Measurements from ENCODE around the gene THUMPD1. TPM values are rescaled to one million over a fixed set of nuclear protein-coding genes. Genes with fewer than 3 reads are reported as not detected.

Gene THUMPD1
- total RNA-seq, 1 experiment from 2014 or later: 33.9 TPM

GRCh38 chr16:20766294-20766693, 24.7 kb upstream of the THUMPD1 start:
- POLR2A ChIA-PET: no interaction called here

More at GRCh38 chr16:20766294-20766693, 24.7 kb upstream of the THUMPD1 start:
- no TSS peak for BruUV-seq (replicated peaks)
- DNase-seq (ENCODE audit: low read depth, low spot score) (no peak), ATAC-seq (no peak)
- Histone ChIP-seq H3K27me3 (ENCODE audit: insufficient read depth, low read length) (no peaks in the 10 kb centered on the region), H3K4me3 (replicated peaks in 1 of 2; ENCODE audit: low read depth in 1 of 2, low read length in 2 of 2) (no peak overlapping the region), H3K9ac (ENCODE audit: low read length) (no peak overlapping the region), H2AFZ (ENCODE audit: low read depth, low read length, poor library complexity, severe bottlenecking) (no peak overlapping the region), H4K20me1 (ENCODE audit: insufficient read depth) (no peaks in the 10 kb centered on the region), H3K9me2 (ENCODE audit: insufficient read depth) (no peaks in the 10 kb centered on the region), H3K36me3 (ENCODE audit: control insufficient read depth in 1 of 2, insufficient read depth in 2 of 2, low read length in 2 of 2) (no peaks in the 10 kb centered on the region), H3K4me1 (ENCODE audit: control insufficient read depth in 1 of 2, insufficient read depth in 2 of 2, low read length in 2 of 2) (peaks cover 10 to 12% of the 10 kb centered on the region in 2 experiments), H3K27ac (ENCODE audit: low read depth, low read length) (no peak overlapping the region), H3K4me2 (ENCODE audit: low read length) (no peak overlapping the region), H3K79me2 (ENCODE audit: insufficient read depth, low read length) (no peaks in the 10 kb centered on the region), H3K9me3 (ENCODE audit: control insufficient read depth in 1 of 2, insufficient read depth in 1 of 2, low read depth in 1 of 2, low read length in 2 of 2) (no peaks in the 10 kb centered on the region)
- intact Hi-C loops (cut with micrococcal nuclease): no loop called here
- RAD21 ChIA-PET (ENCODE audit: low non-redundant PET in 1 of 2, low total read pairs in 2 of 2, uncharacterized antibody in 2 of 2, unreplicated experiment in 2 of 2): no interaction called here
- TF ChIP-seq ZFX (IDR thresholded peaks at IDR 0.05): no peak
- TF ChIP-seq ELF1 (IDR thresholded peaks at IDR 0.05; ENCODE audit: borderline replicate concordance, low read depth): no peak
- no peak for TF ChIP-seq EZH2 (IDR thresholded peaks at IDR 0.05)
- no peak for TF ChIP-seq ZNF274 (IDR thresholded peaks at IDR 0.05; ENCODE audit: low read depth, low read length)
- no peak for TF ChIP-seq CBX3 (IDR thresholded peaks at IDR 0.05; ENCODE audit: low read depth)
- TF ChIP-seq CEBPB (IDR thresholded peaks at IDR 0.05; ENCODE audit: low read depth): no peak
- no peak for TF ChIP-seq JUND (IDR thresholded peaks at IDR 0.05)
- no peak for TF ChIP-seq FOSL1 (IDR thresholded peaks at IDR 0.05; ENCODE audit: low read depth)
- TF ChIP-seq SIN3A (IDR thresholded peaks at IDR 0.05; ENCODE audit: low read depth): no peak
- no peak for TF ChIP-seq SP1 (IDR thresholded peaks at IDR 0.05; ENCODE audit: low read depth)
- TF ChIP-seq TCF7L2 (IDR thresholded peaks at IDR 0.05; ENCODE audit: borderline replicate concordance, extremely low read depth, insufficient read depth, insufficient read length): no peak
- no peak for TF ChIP-seq EZH2phosphoT487 (IDR thresholded peaks at IDR 0.05; ENCODE audit: borderline replicate concordance)
- no peak for TF ChIP-seq EGR1 (IDR thresholded peaks at IDR 0.05; ENCODE audit: low read depth)
- TF ChIP-seq ZBTB33 (IDR thresholded peaks at IDR 0.05; ENCODE audit: extremely low read depth, insufficient replicate concordance, low read length): no peak
- no peak for TF ChIP-seq ATF3 (IDR thresholded peaks at IDR 0.05)
- CTCF ChIA-PET: interaction anchor here (3.7 kb wide), 1 partner anchor 9 kb away, joined by 14 read pairs; no protein-coding TSS in a partner anchor

Data from HCT116 (cell line).